GM21360 (cell line): ENCODE measurements around the gene WFDC2.
A peak's percentile ranks its signal among the peaks of the same experiment; 100 is the strongest.

Experiments used
- ATAC-seq: cut with Tn5 transposase; IDR thresholded peaks from one replicate; pipeline ENCODE4 v1.9.1; 2021; ENCODE audit warnings: mild to moderate bottlenecking, moderate library complexity; ENCODE audit not compliant: unreplicated experiment

The WFDC2 gene, protein sequence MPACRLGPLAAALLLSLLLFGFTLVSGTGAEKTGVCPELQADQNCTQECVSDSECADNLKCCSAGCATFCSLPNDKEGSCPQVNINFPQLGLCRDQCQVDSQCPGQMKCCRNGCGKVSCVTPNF

DNA sequence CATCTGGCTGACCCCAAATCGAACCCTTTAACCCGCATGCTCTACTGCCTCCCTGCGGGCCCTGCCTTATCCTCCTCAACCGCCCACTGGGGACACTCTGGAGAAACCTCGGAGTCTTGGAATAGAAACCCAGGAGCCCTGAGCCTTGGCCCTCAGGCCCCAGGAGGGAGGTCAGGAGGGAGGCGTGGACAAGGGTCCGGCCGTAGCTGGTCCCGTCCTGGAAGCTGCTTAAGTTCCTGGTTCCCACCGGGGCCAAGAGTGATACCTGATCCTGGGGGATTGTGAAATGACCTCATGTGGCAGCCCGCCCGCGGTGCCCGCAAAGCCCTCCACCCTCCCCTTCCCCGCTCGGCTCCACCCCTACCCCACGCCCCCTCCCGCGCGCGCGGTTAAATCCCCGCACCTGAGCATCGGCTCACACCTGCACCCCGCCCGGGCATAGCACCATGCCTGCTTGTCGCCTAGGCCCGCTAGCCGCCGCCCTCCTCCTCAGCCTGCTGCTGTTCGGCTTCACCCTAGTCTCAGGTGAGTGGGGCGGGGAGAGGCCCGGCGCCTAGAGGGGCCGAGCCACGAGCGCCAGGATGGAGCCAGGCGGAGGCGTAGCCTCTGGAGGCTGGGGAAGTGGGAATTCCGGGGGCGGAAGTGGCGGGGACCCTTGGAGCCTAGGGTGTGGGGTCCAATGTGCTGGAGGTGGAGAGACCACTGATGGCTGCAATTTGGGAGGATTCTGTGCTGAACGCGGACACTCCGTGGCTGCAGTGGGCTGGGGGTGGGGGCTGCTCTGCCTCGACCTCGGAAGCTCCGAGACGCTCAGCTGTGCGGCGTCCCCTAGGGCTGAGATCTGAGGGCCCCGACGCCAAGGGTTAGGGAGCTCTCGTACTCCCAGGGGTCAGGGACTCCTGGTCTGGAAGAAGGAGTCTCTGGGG, at the start of gene WFDC2:
Gene WFDC2 (plus strand): TSS at position 418 of the 926 bp plus-strand sequence. CDS start 29 bp downstream, at position 447.
- ATAC-seq = no peak

DNA sequence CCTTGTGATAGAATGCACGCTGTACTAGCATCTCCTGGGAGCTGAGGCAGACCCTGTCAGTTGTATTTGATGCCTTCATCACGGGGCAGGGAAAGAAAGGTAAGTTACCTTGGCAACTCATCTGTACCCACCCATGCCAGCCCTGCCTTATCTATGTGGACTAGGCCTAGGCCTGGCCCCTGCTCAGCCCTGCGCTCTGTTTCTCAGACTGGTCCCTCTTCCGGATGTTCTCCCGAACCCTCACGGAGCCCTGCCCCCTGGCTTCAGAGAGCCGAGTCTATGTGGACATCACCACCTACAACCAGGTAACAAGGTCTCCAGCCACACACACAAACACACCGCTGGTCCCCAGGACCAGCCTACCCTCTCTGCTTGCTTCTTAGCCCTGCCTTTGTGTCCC, 49.4 kb upstream of the WFDC2 start:
- ATAC-seq = no peak

DNA sequence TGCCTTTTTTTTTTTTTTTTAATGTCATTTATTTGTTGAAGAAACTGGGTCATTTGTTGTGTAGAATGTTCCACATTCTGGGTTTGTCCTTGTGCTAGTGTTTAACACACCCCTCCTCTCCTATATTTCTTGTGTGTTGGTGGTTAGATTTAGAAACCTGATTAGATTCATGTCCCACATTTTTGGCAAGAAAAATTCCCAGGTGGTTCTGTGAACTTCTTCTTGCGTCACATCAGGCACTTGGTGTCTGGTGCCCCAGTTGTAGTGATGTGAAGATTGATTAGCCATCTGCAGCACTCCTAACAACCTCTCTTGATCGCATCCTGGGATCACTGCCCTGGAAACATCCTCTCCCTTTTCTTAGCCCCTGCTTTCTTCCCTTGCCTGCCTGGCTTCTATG, 45.9 kb upstream of the WFDC2 start:
- ATAC-seq = no peak

DNA sequence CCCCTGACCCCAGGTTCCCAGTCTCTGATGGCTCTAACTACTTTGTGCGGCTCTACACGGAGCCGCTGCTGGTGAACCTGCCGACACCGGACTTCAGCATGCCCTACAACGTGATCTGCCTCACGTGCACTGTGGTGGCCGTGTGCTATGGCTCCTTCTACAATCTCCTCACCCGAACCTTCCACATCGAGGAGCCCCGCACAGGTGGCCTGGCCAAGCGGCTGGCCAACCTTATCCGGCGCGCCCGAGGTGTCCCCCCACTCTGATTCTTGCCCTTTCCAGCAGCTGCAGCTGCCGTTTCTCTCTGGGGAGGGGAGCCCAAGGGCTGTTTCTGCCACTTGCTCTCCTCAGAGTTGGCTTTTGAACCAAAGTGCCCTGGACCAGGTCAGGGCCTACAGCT, 44.0 kb upstream of the WFDC2 start:
- no peak for ATAC-seq

DNA sequence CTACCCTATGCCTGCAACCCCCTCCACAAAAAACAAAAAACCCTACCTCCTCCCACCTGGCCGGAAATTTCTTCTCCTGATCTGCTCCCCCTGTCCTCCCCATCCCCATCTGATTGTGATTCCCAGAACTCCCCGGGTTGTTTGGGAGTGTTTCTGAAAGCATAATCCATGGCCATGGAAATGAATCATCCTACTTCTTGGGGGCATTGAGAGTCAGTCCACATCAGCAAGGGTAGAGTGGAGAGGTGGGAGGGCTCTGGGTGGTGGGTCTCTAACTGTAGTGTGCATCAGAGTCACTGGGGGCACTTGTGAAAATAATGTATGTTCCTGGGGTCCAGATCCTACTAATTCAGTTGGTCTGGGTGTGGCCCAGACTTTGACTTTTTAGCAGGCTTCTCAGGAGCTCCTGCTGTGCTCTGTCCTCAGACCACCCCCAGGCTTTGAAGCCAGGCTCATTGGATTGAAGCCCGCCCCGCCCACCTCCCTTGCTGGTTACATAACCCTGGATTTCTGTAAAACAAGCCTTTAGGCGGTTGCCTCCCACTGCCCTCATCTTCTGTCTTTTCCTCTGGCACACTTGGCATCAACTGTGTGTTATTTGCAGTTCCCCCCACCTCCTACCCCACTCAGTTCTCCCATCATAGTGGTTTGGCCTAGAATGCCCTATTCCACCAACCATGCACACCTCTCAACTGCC, 43.1 kb upstream of the WFDC2 start:
- no peak for ATAC-seq

DNA sequence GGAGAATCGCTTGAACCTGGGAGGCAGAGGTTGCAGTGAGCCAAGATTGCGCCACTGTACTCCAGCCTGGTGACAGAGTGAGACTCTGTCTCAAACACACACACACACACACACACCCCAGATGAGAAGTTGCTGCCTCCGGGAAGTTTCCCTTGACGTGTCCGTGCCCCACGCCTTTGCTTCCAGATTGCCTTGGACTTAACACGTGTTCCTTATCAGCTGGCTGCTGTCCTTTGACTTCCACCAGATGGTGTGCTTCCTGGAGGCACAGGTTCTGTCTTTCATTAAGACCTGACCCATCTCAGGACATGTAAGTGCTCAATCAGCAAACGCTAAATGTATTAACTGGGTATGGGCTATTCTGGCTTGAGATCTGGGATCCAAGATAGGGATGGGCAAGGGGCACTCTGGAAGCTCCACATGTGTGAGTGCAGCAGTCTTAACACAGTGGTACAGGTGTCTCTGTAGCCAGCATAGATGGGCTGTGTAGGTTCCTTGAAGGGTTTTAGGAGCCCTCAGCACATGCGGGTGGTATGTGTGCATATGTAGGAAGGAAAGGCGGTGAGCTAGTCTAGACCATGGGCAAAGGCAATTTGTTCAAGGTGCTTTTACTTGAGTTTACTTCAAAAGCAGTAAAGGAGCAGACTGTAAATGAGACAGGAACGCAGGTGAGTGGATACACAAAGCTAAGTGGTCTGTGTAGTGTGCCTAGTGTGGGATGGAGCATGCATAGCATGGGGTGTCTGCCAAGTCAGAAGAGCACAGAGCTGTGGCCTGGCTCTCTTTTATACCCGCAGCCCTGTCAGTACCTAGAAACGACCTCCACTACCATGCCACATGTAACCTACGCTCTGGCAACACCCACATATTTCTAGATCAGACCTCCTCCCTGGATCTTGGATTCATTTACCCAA, 42.1 kb upstream of the WFDC2 start:
- ATAC-seq = no peak

DNA sequence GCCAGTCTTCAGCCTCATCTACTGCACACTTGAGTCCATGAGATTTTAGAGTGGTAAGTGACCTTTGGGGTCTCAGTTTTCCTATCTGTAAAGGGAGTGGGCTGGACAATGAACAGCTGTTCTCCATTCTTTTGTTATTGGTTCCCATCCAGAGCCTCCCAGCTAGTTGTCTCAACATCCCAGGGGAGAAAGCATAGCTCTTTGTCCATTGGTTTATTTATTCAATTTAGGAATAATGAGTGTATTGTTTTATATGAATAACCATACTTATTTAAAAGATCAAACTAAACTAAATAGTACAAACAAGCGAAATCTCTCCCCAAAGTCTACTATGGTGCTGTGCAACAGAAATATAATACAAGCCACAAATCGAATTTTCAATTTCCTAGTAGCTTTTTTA, 39.9 kb upstream of the WFDC2 start:
- no peak for ATAC-seq

DNA sequence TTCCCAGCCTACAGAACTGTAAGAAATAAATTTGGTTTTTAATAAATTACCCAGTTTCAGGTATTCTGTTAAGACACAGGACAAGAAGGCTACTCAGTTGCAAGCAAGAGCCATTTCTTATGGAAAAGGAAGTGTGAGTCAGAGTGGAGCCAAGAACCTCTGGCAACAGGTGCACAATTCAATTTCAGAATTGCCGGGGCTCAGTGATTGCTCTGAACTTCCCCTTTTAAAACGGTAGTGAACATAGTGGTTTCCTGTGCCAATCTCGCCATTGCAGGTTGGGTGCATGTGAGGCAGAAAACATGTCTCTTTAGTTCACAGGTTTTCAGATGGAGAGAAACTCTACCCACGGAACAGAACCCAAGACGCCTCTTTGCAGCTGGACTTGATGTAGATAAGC, 37.3 kb upstream of the WFDC2 start:
- peak; percentile 50 for ATAC-seq

DNA sequence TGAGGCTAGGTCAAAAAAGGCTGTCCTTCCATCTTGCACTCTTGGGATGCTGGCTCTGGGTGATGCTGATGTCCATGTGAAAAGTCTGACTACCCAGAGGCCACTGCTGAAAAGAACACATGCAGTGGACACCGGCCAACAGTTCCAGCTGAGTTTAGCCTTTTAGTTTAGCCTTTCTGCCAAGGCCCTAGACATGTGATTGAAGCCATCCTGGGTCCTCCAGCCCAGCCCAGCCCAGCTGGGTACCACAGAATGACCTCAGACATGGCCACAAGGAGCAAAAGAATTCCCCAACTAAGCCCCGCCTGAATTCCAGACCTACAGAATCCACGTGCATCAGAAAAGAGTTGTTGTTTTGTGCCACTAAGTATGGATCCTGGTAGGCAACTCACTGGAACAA, 36.2 kb upstream of the WFDC2 start:
- no peak for ATAC-seq

DNA sequence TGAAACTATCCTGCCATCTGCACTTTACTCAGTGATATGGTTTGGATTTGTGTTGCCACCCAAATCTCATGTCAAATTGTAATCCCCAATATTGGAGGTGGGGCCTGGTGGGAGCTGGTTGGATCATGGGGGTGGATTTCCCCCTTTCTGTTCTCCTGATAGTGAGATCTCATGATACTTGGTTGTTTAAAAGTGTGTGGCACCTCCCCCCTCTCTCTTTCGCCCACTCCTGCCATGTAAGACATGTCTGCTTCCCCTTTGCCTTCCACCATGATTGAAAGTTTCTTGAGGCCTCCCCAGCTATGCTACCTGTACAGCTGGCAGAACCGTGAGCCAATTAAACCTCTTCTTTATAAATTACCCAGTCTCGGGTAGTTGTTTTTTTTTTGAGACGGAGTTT, 35.6 kb upstream of the WFDC2 start:
- ATAC-seq = no peak

DNA sequence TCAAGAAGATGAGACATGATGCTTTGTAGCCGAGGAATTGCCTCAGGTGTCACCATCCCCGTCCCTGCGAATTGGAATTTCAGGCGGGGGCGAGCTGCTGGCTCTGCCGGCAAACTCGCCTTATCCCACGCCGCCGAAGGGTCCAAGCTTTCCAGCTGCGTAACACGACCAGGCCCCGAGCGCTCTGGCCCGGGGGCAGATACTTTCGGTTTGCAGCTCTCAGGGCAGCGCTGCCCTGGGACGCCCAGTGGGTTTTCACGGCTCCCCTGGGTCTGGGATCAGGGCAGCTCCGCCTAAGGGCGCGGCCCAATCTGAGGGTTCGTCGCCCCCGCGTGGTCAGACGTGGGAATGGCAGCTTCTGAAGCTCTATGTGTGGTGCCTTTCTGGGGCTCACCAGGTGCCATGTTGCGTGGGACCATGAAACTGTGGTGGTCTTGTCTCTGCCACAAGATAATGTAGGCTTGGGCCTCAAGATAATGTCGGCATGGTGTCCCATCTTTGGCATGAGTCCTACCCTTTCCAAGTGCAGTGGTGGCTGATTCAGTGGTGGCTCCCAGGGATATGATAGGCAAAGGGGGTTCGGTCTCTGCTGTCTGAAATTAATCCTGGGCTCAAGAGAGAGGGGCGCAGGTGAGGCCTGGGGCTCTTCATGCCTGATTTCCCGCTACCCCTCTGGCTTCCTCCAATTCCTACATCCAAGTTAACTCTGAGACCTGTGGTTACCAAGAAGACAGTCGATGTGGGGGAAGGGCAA, 32.6 kb upstream of the WFDC2 start:
- ATAC-seq = peak; percentile 61

DNA sequence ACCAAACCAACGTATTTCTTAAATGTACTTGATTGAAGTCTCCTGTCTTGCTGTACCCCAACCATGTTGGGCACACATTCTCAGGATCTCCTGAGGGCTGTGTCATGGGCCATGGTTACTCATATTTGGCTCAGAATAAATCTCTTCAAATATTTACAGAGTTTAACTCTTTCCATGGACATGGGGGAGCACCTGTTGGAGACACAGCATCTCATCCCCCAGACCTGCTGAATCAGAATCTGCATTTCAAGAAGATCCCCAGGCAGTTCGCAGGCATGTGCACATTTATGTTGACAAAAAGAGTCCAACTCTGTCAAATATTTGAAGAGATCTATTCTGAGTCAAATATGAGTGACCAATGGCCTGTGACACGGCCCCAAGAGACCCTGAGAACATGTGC, 29.1 kb upstream of the WFDC2 start:
- ATAC-seq = no peak

DNA sequence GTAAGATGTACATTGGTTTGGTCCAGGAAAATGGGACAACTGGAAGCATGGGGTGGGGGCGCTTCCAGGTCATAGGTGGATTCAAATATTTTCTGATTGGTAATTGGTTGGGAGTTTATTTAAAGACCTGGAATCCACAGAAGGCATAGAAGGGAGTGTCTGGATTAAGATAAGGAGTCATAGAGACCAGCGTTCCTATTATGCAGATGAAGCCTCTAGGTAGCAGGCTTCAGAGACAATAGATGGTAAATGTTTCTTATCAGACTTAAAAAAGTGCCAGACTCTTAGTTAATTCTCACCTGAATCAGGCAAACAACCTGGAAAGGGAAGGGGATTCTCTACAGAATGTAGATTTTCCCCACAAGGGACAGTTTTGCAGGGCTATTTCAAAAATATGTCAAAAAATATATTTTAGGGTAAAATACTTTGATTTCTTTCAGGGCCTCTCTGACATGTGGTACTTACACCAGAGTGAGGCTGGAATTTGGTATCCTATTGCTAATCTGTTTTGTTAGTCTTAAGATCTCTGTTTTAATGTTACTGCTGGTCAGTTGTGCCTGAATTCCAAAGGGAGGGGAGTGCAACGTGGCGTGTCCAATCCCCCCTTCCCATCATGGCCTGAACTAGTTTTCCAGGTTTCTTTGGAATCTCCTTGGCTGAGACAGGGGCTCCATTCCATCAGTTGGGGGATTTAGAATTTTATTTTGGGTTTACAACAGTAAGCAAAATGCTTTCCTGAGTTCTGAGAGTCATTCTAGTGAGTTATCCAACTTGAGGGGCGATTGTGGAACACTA, 28.5 kb upstream of the WFDC2 start:
- ATAC-seq = no peak

DNA sequence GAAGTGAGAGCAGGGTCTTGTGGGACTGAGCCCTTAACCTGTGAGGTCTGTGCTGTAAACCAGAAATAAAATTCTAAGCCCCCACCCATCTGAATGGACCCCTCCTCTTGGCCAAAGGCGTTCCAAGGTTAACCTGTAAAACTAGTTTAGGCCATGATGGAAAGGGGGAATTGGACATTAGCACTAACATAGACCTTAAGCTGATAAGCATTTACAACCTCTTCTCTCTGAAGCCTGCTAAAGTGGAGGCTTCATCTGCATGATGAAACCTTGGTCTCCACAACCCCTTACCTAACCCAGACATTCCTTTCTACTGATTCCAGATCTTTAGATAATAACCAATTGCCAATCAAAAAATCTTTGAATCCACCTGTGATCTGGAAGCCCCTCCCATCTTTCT, 27.8 kb upstream of the WFDC2 start:
- ATAC-seq = no peak

DNA sequence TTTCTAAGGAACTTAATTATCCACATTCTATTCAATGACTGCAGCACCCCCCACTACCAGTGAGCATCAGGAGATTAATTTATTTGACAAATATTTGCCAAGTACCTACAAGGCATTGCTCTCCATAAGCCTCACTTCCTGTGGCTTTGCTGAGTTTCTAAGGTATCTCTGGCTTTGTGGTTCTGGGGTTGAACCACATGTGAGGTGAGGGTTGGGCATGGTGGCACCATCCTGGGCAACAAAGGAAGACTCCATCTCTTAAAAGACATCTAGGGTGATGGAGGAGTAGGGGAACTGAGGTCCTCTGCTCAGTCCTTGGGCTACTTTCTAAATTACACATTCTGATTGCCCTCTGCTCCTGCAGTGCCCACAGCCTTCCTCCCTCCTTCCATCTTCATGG, 25.5 kb upstream of the WFDC2 start:
- ATAC-seq = no peak

DNA sequence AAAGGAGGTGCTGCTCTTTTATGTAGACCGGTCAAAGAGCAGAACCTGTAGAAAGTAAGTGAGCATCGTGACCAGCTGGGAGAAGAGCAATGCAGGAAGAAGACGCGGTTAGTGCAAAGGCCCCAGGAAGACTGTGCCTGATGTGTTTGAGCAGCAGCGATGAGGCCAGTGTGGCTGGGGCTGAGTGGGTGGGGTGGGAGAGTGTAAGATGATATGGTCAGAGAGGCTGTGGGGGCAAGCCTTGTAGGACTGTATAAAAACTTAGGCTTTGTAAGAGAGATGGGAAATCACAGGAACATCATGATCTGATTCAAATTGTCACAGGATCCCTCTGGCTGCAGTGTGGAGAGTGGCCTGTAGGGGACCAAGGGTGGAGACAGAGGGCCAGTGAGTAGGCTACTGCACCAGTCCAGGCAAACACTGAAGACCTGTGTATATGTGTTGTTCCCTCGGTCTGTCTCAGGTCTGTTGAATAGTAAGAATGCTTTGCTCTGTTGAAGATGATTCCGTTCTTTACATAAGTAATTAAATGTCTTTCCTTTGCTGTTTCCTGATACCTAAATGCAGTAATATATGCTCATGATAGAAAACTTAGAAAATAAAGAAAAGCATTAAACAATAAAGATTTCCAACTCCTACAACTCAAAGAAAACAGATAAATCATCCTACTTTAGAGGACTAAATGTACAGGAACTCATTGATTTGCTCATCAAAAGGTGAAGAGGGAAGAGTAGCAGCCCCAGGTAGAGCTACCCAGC, 23.6 kb upstream of the WFDC2 start:
- no peak for ATAC-seq

DNA sequence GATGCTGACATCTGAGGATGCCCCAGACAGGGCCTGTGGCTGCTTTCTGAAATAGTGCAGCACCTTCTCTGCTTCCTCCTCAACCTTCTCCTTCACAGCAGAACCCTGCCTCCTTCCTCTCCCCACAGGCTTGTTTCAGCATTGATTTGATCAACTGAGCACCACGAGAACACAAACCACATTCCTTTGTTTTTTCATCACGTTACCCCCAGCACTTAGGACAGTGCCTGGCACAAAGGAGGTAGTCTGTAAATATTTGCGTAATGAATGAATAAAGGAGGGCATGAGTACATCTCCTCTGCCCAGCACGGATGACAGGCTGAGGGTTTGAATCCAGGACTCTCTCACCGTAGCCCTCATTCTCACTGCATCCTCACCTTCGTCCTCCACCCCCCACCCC, 21.3 kb upstream of the WFDC2 start:
- no peak for ATAC-seq

DNA sequence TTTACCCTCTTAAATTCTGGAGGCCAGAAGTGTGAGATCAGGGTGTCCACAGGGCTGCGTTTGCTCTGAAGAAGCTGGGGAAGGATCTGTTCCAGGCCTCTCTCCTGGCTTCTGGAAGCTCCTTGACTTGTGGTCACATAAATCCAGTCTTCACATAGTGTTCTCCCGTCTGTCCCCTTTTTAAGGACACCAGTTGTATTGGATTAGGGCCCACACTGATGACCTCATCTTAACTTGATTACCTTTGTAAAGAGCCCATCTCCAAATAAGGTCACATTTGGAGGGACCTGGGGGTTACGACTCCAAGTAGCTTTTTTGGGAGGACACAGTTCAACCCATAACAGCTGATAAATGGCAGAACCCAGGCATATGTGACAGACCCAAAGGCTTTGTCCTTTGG, 20.0 kb upstream of the WFDC2 start:
- ATAC-seq = no peak
